Posterior cingulate gyrus (tissue), 11 donors: ENCODE data around the gene PHETA2.
A peak's percentile ranks its signal among the peaks of the same experiment; 100 is the strongest.
"Not testable (repeated sequence)": the region's sequence is repeated elsewhere in the genome, so short reads cannot be mapped to it uniquely, and the experiment has no call there.

Experiments used
- DNase-seq, 10 donors: peaks; one replicate each; pipeline versions ENCODE4 v3.0.0 to v3.0.0-alpha.2; 2020 to 2021; ENCODE audit warnings: mixed read lengths in 3 of 10
- intact Hi-C: fragments of 100-400 bp; cut with DNase I; formaldehyde crosslinking; loops from one replicate; pipeline ENCODE4 v1.15.1; 2023

Gene PHETA2

GRCh38 chr22:42068291-42068690, 5.8 kb upstream of the PHETA2 start:
- peak in 1 of 10 donors; percentile 32 for DNase-seq
- intact Hi-C loops, result no loop called here

- intact Hi-C loops, result no loop called here
- peak in 2 of 10 donors; percentile 17 to 53 for DNase-seq
Observed at GRCh38 chr22:42069801-42070516, 4.1 kb upstream of the PHETA2 start.

- intact Hi-C loops, result no loop called here
- peak; percentile 86 to 99 (median 94) for DNase-seq
Observed at GRCh38 chr22:42070517-42071422, 3.3 kb upstream of the PHETA2 start, which contains the start of gene NAGA. TSS of gene NAGA (minus strand) at chr22:42070812. CDS start at chr22:42070297, 515 bp downstream.

GRCh38 chr22:42071508-42071907, 2.5 kb upstream of the PHETA2 start:
- DNase-seq, result peak in 1 of 10 donors; percentile 70
- intact Hi-C loops, result not testable (repeated sequence)

- peak in 1 of 10 donors; percentile 67 for DNase-seq
- intact Hi-C loops, result no loop called here
Observed at GRCh38 chr22:42072606-42073330, 1.3 kb upstream of the PHETA2 start.

GRCh38 chr22:42073621-42074041, 417 bp upstream of the PHETA2 start:
- peak in 1 of 10 donors; percentile 76 for DNase-seq
- intact Hi-C loops, result no loop called here

- intact Hi-C loops, result no loop called here
Observed at GRCh38 chr22:42074846-42075676, 1.0 kb downstream of the PHETA2 start.

GRCh38 chr22:42076764-42077485, 2.9 kb downstream of the PHETA2 start:
- DNase-seq, result peak in 1 of 10 donors; percentile 77
- intact Hi-C loops, result no loop called here

More at GRCh38 chr22:42074846-42075676, 1.0 kb downstream of the PHETA2 start:
- peak in 1 of 10 donors; percentile 51 for DNase-seq

- intact Hi-C loops, result no loop called here
Observed at GRCh38 chr22:42077486-42078125, 3.6 kb downstream of the PHETA2 start.

GRCh38 chr22:42078469-42079318, 4.6 kb downstream of the PHETA2 start:
- peak in 1 of 10 donors; percentile 80 for DNase-seq
- intact Hi-C loops, result loop anchor here (1.0 kb wide), 1 partner anchor 12 kb away; the partner anchor contains the start of gene NDUFA6

More at GRCh38 chr22:42077486-42078125, 3.6 kb downstream of the PHETA2 start:
- DNase-seq, result peak in 2 of 10 donors; percentile 8 to 72

GRCh38 chr22:42079319-42080251, 5.5 kb downstream of the PHETA2 start, which contains the start of gene SMDT1:
TSS of gene SMDT1 (plus strand) at chr22:42079700. CDS start at chr22:42079769, 69 bp downstream.
- intact Hi-C loops, result loop anchor here (1.0 kb wide), 1 partner anchor 11 kb away; the partner anchor contains the start of gene NDUFA6
- DNase-seq, result peak; percentile 98 to 100 (median 99)

- DNase-seq, result peak in 7 of 10 donors; percentile 39 to 90 (median 56)
- intact Hi-C loops, result no loop called here
Observed at GRCh38 chr22:42080287-42080686, 6.2 kb downstream of the PHETA2 start.

- intact Hi-C loops, result no loop called here
- no peak for DNase-seq
Observed at GRCh38 chr22:42083119-42083518, 9.1 kb downstream of the PHETA2 start.

GRCh38 chr22:42084874-42085273, 10.8 kb downstream of the PHETA2 start:
- intact Hi-C loops, result no loop called here
- DNase-seq, result peak in 1 of 10 donors; percentile 62

- intact Hi-C loops, result no loop called here
- DNase-seq, result no peak
Observed at GRCh38 chr22:42086051-42086450, 12.0 kb downstream of the PHETA2 start.
